Measurements from ENCODE around the gene UGT3A1. TPM values are rescaled to one million over a fixed set of nuclear protein-coding genes. Genes with fewer than 3 reads are reported as not detected.

UGT3A1 gene
- total and polyA plus RNA-seq, 8 donors, result 0.92 TPM; not detected in 7

DNA sequence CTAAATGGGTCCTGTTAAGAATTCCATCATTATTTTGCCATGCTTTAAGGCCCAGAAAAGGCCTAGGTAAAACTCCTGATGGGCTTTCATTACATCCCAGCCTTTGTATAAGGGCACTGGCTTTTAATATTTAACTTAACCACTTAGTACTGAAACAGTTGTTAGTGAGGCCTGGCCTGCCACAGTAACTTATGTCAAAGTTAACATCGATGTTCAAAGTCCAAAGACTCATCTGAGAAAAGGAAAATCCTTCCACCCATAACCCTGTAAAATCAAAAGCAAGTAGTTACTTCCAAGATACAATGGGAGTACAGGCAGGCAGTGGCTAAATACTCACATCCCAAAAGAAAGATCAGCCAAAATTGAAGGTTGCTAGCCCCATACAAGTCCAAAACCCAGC is 15.0 kb upstream of the UGT3A1 start:
- Histone ChIP-seq H3K27me3 (no peaks in the 10 kb centered on the region), H3K27ac (no peak overlapping the region), H3K9me3 (peaks cover 0 to 11% (median 9%) of the 10 kb centered on the region in 4 donors), H3K36me3 (no peaks in the 10 kb centered on the region), H3K4me1 (no peaks in the 10 kb centered on the region), H3K4me3 (no peak overlapping the region)
- DNase-seq, result no peak
- TF ChIP-seq, protein P1, sequence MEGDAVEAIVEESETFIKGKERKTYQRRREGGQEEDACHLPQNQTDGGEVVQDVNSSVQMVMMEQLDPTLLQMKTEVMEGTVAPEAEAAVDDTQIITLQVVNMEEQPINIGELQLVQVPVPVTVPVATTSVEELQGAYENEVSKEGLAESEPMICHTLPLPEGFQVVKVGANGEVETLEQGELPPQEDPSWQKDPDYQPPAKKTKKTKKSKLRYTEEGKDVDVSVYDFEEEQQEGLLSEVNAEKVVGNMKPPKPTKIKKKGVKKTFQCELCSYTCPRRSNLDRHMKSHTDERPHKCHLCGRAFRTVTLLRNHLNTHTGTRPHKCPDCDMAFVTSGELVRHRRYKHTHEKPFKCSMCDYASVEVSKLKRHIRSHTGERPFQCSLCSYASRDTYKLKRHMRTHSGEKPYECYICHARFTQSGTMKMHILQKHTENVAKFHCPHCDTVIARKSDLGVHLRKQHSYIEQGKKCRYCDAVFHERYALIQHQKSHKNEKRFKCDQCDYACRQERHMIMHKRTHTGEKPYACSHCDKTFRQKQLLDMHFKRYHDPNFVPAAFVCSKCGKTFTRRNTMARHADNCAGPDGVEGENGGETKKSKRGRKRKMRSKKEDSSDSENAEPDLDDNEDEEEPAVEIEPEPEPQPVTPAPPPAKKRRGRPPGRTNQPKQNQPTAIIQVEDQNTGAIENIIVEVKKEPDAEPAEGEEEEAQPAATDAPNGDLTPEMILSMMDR (IDR thresholded peaks at IDR 0.05), result no peak
- TF ChIP-seq EP300 (IDR thresholded peaks at IDR 0.05) (no peak), POLR2A (IDR thresholded peaks at IDR 0.05) (no peak), POLR2AphosphoS5 (IDR thresholded peaks at IDR 0.05) (no peak)
- intact Hi-C loops (cut with DNase I; ENCODE audit: low total_unique reads), result no loop called here
- WGBS, 5 donors, result 64 to 77% (median 70%) methylated on average over 1 of the region's 1 CpG

DNA sequence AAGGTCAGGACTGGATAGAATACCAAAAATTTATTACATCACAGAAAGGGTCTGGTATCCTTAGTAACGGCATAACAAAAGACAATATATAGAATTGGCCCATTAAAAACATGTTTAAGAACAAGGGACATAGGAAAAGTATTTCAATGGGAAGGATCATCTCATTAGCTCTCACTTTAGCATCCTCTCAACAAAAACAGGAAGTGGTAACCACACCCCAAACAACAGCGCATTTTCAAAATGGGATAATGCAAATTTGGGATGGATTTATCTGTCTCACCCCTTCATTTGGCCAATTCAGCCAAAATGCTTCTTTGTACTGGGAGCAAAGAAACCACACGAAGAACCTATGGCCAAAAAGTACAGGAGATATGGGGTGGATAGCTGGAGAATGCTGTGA is 9.8 kb upstream of the UGT3A1 start:
- Histone ChIP-seq H3K27me3 (no peaks in the 10 kb centered on the region), H3K4me1 (no peaks in the 10 kb centered on the region), H3K27ac (no peak overlapping the region), H3K9me3 (no peaks in the 10 kb centered on the region), H3K36me3 (no peaks in the 10 kb centered on the region), H3K4me3 (no peak overlapping the region)
- WGBS, 5 donors, result 74 to 92% (median 83%) methylated on average over 3 of the region's 3 CpGs
- intact Hi-C loops (cut with DNase I; ENCODE audit: low total_unique reads), result no loop called here
- TF ChIP-seq, protein P1 (IDR thresholded peaks at IDR 0.05), result no peak
- no peak for TF ChIP-seq POLR2AphosphoS5 (IDR thresholded peaks at IDR 0.05)
- no peak for TF ChIP-seq EP300 (IDR thresholded peaks at IDR 0.05)
- TF ChIP-seq POLR2A (IDR thresholded peaks at IDR 0.05), result no peak
- no peak for DNase-seq

DNA sequence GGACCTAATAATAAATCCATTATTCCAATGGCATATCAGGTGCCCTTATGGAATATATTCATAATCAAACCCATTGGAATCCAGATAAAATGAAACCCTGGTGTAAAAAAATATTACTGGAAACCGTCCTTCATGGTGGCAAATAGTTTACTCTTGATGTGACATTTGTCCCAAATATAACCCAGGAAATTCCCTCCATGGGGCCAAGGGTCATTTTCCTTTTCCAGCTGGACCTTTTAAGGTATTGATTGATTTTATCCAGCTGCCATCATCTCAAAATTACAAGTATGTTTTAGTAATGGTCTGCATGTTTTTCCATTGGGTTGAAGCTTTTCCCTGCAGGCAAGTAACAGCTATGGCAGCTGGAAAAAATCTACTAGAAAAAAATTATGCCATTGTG is 8.4 kb upstream of the UGT3A1 start:
- DNase-seq, result no peak
- H3K4me1 ChIP-seq, result no peaks in the 10 kb centered on the region
- H3K27ac ChIP-seq, result no peak overlapping the region
- intact Hi-C loops (cut with DNase I; ENCODE audit: low total_unique reads), result no loop called here
- no peaks in the 10 kb centered on the region for H3K27me3 ChIP-seq
- no peaks in the 10 kb centered on the region for H3K9me3 ChIP-seq
- H3K4me3 ChIP-seq, result no peak overlapping the region
- no peak for TF ChIP-seq EP300 (IDR thresholded peaks at IDR 0.05)
- no peak for TF ChIP-seq POLR2AphosphoS5 (IDR thresholded peaks at IDR 0.05)
- TF ChIP-seq, protein P1 (IDR thresholded peaks at IDR 0.05), result no peak
- TF ChIP-seq POLR2A (IDR thresholded peaks at IDR 0.05), result no peak
- H3K36me3 ChIP-seq, result no peaks in the 10 kb centered on the region
- WGBS, 5 donors, result 37 to 73% (median 47%) methylated on average over 1 of the region's 1 CpG

DNA sequence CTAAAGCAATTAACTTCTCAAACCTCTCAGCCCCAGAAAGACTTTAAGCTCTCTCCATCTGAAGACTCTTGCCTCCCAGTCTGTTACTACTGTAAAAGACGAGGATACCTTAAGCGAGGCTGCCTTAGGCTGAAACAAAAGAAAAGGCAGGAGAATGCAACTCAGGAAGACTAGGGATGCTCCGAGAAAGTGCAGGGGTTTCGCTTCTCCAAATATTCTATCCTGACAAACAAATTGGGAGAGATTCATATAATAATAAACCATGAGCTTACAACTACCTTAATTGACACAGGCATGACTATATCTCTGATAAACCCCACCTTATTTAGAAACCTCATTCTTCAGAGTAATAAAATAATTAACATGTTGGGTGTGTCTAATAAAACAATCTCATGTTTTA is 4.9 kb upstream of the UGT3A1 start:
- H3K27ac ChIP-seq, result no peak overlapping the region
- TF ChIP-seq EP300 (IDR thresholded peaks at IDR 0.05) (no peak), POLR2A (IDR thresholded peaks at IDR 0.05) (no peak), POLR2AphosphoS5 (IDR thresholded peaks at IDR 0.05) (no peak)
- TF ChIP-seq, protein P1 (IDR thresholded peaks at IDR 0.05), result no peak
- H3K27me3 ChIP-seq, result peaks cover 0 to 5% (median 0%) of the 10 kb centered on the region in 3 donors
- H3K4me3 ChIP-seq, result no peak overlapping the region
- H3K9me3 ChIP-seq, result no peaks in the 10 kb centered on the region
- H3K4me1 ChIP-seq, result no peaks in the 10 kb centered on the region
- intact Hi-C loops (cut with DNase I; ENCODE audit: low total_unique reads), result no loop called here
- no peaks in the 10 kb centered on the region for H3K36me3 ChIP-seq
- no peak for DNase-seq
- WGBS, 5 donors, result 83 to 87% (median 86%) methylated on average over 4 of the region's 4 CpGs
